Stimulated activated CD4-positive, alpha-beta T cell treated with anti-CD3 and anti-CD28 coated beads, Interleukin-2, amount 100 ng/mL, for 24 hours (primary cell): ENCODE measurements around the gene OR5L1.

Experiments used
- DNase-seq, 2 donors: peaks; one replicate each; pipeline ENCODE4 v3.0.0-alpha.2; 2020

OR5L1 gene

DNA sequence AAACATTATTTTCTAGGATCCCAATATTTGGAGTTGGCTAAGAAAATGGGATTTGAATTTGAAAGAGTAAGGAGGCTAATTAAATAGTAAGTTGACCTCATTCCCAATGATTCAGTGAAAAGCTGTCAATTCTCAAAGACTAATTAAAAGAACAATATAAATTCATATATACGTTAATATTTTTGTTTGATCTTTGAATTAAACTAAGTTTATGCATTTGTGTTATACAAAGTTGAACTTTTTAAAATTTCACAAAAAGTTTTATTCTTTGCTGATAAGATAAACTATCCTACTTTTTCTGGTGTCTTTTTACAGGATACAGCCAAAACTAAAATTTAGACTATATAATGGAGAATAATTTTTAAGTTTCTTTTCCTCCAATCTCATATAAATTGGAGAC, at the start of gene OR5L1:
Gene OR5L1, plus strand, starts transcription at position 301 of the 400 bp plus-strand sequence. CDS start 100 bp downstream, outside the sequence.
- no peak for DNase-seq

DNA sequence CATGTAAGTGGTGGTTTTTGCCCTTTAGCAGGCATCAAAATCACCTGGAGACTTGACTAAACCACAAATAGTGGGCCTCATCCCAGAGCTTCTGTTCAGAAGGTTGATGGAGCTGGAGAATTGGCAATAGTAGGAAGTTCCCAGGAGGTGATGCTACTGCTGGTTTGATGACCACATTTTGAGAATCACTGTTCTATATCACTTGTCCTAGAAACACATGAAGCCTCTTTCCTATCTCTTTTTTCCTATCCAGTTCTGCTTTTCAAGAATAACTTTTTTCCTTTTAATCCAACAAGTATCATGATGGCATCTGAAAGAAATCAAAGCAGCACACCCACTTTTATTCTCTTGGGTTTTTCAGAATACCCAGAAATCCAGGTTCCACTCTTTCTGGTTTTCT, 38.0 kb upstream of the OR5L1 start, which contains the start of gene OR5D13:
Gene OR5D13, plus strand, starts transcription at position 301 of the 400 bp plus-strand sequence. Its CDS starts 0 bp downstream, at position 301.
- no peak for DNase-seq

DNA sequence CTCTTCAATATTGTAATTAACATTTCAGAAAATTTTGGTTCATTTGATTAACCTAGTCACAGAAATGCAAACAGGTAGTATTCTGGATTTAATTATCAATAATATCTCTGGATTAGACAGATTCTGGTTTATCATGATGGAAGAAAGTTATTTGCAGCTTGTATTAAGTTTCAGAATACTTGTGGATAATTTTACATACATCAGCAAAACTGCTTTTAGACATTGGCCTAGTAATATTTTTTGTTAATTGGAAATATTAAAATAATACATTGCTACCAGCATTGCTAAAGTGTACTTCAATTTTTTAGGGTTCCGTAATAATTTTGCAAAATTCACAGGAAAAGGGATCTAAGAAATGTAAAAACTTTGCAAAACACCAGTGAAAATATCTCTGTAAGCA, 19.6 kb upstream of the OR5L1 start:
- DNase-seq, result no peak

DNA sequence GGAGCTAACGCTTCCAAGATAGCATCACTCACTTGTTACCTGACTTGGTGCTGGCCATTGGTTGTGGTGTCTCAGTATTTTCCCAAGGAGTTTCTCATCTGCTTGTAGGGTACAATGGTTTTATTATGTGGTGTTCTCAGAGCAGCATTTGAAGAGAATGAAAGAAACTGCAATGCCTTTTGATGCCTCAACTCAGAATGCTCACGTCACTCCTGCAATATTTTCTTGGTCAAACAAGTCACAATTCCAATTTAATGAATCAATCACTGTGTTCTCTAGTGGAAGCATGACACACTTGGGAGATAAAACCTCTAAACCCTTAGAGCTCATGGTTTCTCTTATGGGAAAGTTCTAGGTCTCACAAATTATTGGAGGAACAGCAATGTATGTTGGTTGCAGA, 17.8 kb upstream of the OR5L1 start:
- DNase-seq, result no peak

DNA sequence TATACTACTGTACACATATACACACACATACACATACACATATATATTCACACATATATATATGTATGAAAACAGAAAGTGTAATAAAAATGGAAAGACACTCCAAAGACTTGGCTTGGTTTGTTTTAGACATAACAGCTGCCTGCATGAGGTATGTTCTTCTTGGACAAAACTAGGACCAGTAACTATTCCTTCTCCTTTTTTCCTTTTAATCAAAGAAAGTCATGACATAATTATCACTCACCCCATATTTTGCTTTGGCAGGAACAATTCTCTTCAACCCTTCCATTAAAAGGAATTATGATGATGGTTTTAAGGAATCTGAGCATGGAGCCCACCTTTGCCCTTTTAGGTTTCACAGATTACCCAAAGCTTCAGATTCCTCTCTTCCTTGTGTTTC, 15.9 kb upstream of the OR5L1 start, which contains the start of gene OR5D14:
Gene OR5D14, plus strand, starts transcription at position 301 of the 400 bp plus-strand sequence. Its CDS starts 0 bp downstream, at position 301.
- no peak for DNase-seq

DNA sequence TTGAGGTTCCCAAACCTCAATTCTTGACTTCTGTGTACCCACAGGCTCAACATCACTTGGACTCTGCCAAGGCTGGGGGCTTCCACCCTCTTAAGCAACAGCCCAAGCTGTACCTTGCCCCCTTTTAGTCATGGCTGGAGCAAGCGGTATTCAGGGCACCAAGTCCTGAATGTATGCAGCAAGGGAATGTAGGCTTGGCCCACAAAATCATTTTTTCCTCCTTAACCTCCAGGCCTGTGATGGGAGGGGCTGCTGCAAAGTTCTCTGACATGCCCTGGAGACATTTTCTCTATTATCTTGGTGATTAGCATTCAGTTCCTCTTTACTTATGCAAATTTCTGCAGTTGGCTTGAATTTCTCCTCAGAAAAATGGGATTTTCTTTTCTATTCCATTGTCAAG, 4.9 kb upstream of the OR5L1 start:
- no peak for DNase-seq

DNA sequence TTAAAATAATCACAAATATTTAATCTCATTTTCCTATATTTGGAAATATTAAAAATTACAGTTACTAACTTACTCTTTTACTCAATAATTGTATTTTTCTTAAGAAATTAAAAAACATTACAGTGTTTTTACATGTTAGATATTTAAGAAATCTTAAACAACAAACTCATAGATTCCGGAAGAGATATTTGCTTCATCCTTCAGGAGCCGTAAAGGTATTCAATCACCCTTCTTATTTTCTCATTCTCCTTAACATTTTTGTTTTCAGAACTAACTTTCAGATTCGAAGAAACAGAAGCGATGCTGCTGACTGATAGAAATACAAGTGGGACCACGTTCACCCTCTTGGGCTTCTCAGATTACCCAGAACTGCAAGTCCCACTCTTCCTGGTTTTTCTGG, 8.2 kb downstream of the OR5L1 start, which contains the start of gene OR5D18:
Gene OR5D18, plus strand, starts transcription at position 301 of the 400 bp plus-strand sequence. Its CDS starts 0 bp downstream, at position 301.
- DNase-seq, result no peak

DNA sequence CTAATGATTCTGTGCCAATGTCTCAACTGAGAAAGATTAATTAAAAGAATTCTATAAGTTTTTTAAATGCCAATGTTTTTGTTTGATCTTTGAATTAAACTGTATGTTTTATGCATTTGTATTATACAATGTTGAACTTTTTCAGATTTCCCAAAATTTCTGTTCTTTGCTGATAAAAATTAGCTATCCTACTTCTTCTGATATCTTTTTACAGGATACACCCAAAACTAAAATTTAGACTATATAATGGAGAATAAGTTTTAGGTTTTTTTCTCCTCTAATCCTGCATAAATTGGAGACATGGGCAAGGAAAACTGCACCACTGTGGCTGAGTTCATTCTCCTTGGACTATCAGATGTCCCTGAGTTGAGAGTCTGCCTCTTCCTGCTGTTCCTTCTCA, 15.8 kb downstream of the OR5L1 start, which contains the start of gene OR5L2:
Gene OR5L2, plus strand, starts transcription at position 301 of the 400 bp plus-strand sequence. Its CDS starts 0 bp downstream, at position 301.
- no peak for DNase-seq

DNA sequence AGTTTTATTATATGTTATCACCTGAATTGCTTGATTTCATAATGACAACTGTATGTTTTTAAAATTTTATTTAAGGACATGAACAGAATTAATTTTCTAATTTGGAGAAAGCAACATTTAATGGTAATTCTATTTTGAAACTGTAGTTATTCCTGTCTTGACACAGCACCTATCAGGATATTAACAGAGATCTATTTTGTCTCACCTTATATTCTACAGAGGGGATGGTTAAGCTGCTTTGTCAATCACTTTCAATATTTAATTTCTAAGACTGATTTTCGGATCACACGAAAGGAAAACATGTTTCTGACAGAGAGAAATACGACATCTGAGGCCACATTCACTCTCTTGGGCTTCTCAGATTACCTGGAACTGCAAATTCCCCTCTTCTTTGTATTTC, 27.3 kb downstream of the OR5L1 start, which contains the start of gene OR5D16:
Gene OR5D16, plus strand, starts transcription at position 301 of the 400 bp plus-strand sequence. Its CDS starts 0 bp downstream, at position 301.
- DNase-seq, result no peak

DNA sequence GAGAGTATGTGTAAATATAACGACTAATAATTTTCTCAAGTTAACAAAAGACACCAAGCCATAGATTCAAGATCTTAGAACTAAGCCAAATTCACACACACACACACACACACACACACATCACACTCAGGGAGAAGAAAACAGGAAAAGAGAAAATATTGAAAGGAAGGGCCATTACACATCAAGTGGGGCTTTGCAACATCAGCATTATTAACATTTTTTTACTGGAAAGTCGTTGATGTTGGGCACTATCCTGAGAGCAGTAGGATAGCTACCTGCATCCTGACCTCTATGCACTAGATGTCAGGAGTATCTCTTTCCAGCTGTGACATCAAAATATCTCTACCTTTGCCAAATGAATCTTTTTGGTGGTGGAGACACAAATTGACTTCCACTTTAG, 36.3 kb downstream of the OR5L1 start:
- no peak for DNase-seq

DNA sequence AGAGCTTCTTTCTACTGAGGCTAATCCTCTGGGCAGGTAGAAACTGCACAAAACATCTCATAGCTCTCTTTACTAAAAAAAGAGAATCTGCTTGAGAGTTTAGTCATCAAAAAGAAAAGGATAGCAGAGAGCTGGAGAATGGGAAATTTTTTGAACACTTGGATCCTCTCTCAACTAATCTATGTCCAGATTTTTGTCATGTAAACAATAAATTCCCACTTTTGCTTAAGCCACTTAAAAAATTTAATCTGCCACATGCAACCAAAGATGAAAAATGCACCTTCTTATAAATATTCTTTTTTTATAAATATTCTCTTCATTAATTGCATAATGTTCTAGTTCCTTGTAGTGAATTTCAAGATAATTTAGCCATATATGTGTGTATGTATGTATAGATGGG, 37.9 kb downstream of the OR5L1 start:
- no peak for DNase-seq

DNA sequence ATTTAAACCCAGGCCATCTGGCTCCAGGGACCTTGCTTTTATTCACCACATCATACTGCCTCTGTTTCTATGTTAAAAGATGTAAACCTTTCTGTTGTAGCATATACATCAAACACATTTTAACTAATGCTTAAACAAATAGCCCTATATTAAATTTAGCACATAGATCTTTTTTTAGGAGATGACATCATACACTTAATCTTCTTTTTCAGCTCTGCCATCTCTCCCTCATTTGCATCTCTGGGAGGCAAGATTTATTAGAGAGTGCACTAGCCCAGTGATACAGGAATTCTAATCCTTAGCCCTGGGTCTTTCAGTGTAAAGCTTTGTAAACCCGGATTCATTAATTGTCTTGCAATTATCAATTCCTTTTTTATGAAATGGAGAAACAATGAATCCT, 41.0 kb downstream of the OR5L1 start:
- no peak for DNase-seq

DNA sequence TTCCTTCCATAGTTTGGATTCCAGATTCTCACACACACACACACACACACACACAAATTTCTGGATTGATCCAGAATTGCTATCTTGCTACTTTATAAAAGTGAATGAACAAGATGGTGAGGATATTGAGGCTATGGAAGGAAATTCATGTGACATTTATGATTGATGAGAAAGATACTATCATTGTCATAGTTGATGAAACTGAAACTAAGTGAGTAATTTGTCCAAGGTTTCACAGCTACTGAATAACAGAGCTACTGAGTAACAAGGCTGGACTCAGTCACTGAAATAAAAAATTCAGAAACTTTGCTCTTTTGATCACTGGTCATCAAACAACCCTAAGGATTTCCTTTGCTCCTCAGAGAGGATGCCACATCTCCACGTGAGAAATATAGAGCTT, 43.5 kb downstream of the OR5L1 start:
- no peak for DNase-seq
